Skeletal muscle satellite cell (primary cell): Measurements from ENCODE around the gene EFNA5.
A peak's percentile ranks its signal among the peaks of the same experiment; 100 is the strongest.

ENCODE experiments used
- H3K27me3 ChIP-seq: 2 replicates; pipeline ENCODE4 v1.7.0; 2013; ENCODE audit warnings: low read length; ENCODE audit not compliant: control insufficient read depth, insufficient read depth
- H3K36me3 ChIP-seq: 2 replicates; pipeline ENCODE4 v1.7.0; 2013; ENCODE audit warnings: mild to moderate bottlenecking, control low read depth, low read length; ENCODE audit not compliant: insufficient read depth
- H3K4me1 ChIP-seq: 2 replicates; pipeline ENCODE4 v1.7.0; 2013; ENCODE audit warnings: low read length; ENCODE audit not compliant: control insufficient read depth, insufficient read depth
- H3K4me2 ChIP-seq: 2 replicates; pipeline ENCODE4 v1.7.0; 2013; ENCODE audit warnings: mild to moderate bottlenecking, low read length
- H3K4me3 ChIP-seq: 2 replicates; pipeline ENCODE4 v1.7.0; 2013; ENCODE audit warnings: low read length
- H3K9ac ChIP-seq: 2 replicates; pipeline ENCODE4 v1.7.0; 2013; ENCODE audit warnings: mild to moderate bottlenecking, low read depth, low read length, moderate library complexity
- H3K9me3 ChIP-seq: replicated peaks from 2 replicates; pipeline ENCODE4 v1.7.0; 2013; ENCODE audit warnings: mild to moderate bottlenecking, control low read depth, low read length

Gene EFNA5

DNA sequence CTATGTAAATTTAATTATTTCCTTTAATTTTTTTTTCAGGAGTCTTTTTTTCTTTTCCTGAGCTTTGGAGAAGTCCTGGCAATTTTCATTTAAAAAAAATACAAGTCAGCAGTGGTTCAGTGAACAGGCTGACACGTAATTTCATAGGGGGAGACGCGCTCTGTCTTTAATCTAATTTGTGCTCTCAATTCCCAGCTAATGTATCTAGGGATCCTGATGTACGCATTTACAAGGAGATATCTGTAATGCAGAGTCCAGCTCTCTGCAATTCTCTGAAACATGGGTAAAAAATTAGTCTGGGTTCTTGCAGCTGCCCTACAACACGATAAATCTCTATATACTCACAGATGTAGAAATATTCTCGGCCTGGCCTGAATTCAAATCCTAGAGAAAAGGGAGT is 243.9 kb downstream of the EFNA5 start:
- no peak overlapping the region for H3K4me2 ChIP-seq

DNA sequence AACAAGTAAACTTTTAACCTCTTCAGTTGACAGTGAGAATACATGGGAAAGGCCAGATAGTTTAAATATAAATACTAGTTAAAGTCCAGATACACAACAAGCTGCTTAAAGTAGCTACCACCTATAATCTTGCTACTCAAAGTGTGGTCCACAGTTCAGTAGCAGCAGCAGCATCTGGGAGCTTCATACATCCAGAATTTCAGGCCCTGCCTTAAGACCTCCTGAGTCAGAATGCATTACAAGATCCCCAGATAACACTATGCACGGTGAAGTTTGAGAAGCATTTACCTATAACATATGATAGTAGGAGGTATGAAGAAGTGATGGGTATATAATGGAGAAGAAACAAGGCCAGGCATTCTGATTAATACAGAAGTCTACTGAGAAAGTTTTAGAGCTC is 244.5 kb downstream of the EFNA5 start:
- peak overlapping the region; percentile 50 for H3K4me2 ChIP-seq
- H3K4me1 ChIP-seq: peaks cover 51% of the 10 kb centered on the region
- no peaks in the 10 kb centered on the region for H3K36me3 ChIP-seq
- H3K9ac ChIP-seq: peak overlapping the region; percentile 48
- no peaks in the 10 kb centered on the region for H3K27me3 ChIP-seq
- no peak overlapping the region for H3K4me3 ChIP-seq
- H3K9me3 ChIP-seq: no peaks in the 10 kb centered on the region

More for the DNA sequence above, 243.9 kb downstream of the EFNA5 start:
- Histone ChIP-seq H3K9ac (no peak overlapping the region), H3K4me1 (peaks cover 56% of the 10 kb centered on the region), H3K27me3 (no peaks in the 10 kb centered on the region), H3K36me3 (no peaks in the 10 kb centered on the region), H3K9me3 (no peaks in the 10 kb centered on the region), H3K4me3 (no peak overlapping the region)

DNA sequence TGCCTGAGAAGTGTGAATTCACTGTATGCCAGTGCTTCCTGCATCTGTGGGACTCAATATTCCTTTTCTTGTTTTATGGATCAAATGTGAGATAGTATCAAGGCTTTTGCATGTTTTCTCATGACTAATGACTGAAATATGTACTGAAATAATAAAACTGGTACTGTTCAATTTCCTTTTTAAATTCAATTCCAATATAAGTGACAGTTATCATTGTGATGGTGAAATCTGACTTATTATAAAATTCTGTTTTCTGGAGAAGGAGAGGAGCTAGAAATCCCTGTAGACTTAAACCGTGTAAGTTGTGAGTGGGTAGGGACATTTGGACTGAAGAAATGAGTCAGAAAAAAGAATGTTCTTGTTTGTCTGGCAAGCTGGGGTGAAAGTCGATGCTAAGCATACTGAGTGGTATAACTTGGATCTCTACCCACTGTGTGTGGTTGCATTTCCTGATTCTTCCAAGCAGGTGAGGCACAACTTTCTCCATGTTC is 245.2 kb downstream of the EFNA5 start:
- Histone ChIP-seq H3K4me1 (peaks cover 51% of the 10 kb centered on the region), H3K4me3 (no peak overlapping the region), H3K4me2 (peak overlapping the region; percentile 50), H3K27me3 (no peaks in the 10 kb centered on the region), H3K9ac (peak overlapping the region; percentile 73), H3K9me3 (no peaks in the 10 kb centered on the region), H3K36me3 (no peaks in the 10 kb centered on the region)

DNA sequence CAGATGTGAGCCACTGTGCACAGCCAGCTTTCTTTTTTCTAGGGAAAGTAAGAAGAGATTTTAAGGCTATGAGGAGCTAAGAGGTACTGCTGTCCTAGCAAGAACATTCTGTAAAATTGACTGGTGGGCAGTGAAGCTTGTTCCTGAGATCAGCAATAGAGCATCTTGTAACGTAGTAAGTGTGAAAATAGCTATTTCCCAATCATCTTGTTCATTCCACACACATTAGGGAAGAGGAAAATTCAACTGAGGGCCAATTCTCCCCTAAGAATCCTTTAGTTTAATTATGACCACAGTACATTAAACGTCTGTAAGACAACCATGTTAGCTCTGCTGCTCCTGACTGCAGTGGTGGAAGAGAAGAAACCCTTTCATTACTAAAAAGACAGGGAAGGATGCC is 246.2 kb downstream of the EFNA5 start:
- no peak overlapping the region for H3K4me3 ChIP-seq
- H3K27me3 ChIP-seq: no peaks in the 10 kb centered on the region
- H3K9me3 ChIP-seq: no peaks in the 10 kb centered on the region
- peak overlapping the region; percentile 50 for H3K4me2 ChIP-seq
- H3K36me3 ChIP-seq: no peaks in the 10 kb centered on the region
- peak overlapping the region; percentile 73 for H3K9ac ChIP-seq
- peaks cover 43% of the 10 kb centered on the region for H3K4me1 ChIP-seq

DNA sequence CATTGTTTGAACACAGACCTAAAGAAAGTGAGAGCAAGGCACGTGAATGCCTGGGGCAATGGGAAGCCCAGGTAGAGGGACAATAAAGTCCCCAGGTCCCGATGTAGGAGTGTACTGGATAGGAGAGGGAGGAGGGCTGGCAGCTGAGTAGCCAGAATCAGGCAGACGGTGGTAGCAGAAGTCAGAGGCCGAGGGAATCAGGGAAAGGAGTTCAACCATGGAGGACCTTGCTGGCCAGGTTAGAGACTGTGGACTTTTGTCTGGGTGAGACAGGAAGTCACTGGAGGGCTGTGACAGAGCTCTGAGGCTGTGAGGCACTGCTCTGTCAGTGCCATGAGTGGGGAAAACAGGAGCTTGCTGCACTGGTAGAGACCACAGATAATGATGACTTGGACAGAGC is 248.2 kb downstream of the EFNA5 start:
- H3K27me3 ChIP-seq: no peaks in the 10 kb centered on the region
- H3K9me3 ChIP-seq: no peaks in the 10 kb centered on the region
- H3K9ac ChIP-seq: no peak overlapping the region
- H3K36me3 ChIP-seq: no peaks in the 10 kb centered on the region
- H3K4me2 ChIP-seq: no peak overlapping the region
- no peak overlapping the region for H3K4me3 ChIP-seq
- peaks cover 33% of the 10 kb centered on the region for H3K4me1 ChIP-seq

DNA sequence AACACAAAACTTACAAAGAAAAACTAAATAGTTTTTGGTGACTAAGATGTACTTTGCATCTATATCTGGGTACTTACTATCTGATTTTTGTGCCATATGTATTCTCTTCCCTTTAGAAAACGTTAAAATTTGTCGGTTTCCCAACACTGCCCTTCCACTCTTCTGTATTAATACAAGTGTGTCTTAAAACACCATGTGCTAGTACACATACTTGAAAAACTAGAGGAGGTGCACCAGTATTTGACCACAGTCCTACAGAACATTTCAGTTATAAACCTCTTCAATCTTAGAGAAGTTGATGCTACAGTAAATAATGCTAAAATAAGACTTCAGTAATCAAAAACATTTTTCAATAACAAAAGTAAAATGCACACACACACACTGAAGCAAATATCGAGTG is 251.2 kb downstream of the EFNA5 start:
- Histone ChIP-seq H3K4me2 (no peak overlapping the region), H3K9me3 (no peaks in the 10 kb centered on the region), H3K4me3 (no peak overlapping the region), H3K9ac (no peak overlapping the region), H3K27me3 (no peaks in the 10 kb centered on the region), H3K4me1 (peaks cover 32% of the 10 kb centered on the region), H3K36me3 (no peaks in the 10 kb centered on the region)

DNA sequence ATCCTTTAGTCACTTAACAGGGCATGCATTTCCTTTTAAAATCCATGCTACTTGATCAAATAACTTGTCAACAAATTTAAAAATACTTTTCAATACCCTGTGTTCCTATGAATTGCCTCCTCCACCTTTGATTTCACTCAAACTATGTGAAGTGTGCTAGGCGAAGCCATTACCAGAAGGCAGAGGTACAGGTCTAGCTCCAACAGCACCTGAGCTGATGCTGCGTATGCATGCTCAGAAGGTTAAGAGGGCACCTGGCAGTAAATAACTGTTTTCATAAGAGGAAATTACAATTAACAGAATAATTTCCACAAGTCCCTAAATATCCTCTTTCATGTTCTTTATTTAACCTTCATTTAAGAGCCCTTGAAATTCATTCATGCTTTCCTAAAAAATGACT is 251.8 kb downstream of the EFNA5 start:
- no peak overlapping the region for H3K4me2 ChIP-seq
- peaks cover 26% of the 10 kb centered on the region for H3K4me1 ChIP-seq
- H3K27me3 ChIP-seq: no peaks in the 10 kb centered on the region
- no peak overlapping the region for H3K9ac ChIP-seq
- H3K4me3 ChIP-seq: no peak overlapping the region
- H3K36me3 ChIP-seq: no peaks in the 10 kb centered on the region
- H3K9me3 ChIP-seq: no peaks in the 10 kb centered on the region

DNA sequence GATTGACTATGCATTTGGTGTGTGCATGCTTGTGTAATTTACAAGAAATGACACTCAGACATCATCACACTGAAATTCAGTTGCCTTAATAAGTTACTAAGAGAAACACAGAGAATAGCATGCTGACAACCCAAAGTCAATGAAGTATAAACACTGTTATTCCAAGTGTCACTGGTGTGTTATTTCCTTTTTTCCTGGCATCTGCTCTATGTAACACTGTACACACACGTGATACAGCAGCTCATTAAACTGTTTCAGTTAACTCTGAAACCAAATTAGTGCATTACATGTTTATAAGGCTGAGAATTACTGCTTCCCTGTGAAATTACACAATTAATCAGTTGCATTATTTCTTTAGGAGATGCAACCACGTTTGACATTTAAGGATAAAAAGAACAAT is 252.7 kb downstream of the EFNA5 start:
- Histone ChIP-seq H3K4me1 (peaks cover 19% of the 10 kb centered on the region), H3K9ac (no peak overlapping the region), H3K36me3 (no peaks in the 10 kb centered on the region), H3K27me3 (no peaks in the 10 kb centered on the region), H3K9me3 (no peaks in the 10 kb centered on the region), H3K4me2 (no peak overlapping the region), H3K4me3 (no peak overlapping the region)

DNA sequence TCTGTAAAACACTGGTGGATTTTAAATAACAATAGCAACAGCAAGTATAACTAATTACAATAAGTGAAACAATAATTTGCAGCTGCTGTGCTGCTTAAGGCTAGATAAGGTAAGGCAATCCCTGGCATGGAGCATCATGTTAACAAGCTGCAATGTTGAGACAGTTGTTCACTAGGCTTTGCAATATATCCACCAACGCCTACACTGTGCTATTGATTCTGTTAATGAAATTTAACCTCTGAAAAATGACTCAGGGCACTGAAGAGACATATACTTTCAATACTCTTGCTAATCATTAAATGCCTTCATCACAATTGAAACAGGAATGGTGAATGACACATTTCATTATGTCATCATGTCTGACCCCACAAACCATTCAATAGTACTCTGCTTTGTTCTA is 255.0 kb downstream of the EFNA5 start:
- H3K4me3 ChIP-seq: no peak overlapping the region
- H3K4me2 ChIP-seq: no peak overlapping the region
- no peaks in the 10 kb centered on the region for H3K27me3 ChIP-seq
- no peak overlapping the region for H3K9ac ChIP-seq
- no peaks in the 10 kb centered on the region for H3K36me3 ChIP-seq
- H3K4me1 ChIP-seq: peaks cover 19% of the 10 kb centered on the region
- no peaks in the 10 kb centered on the region for H3K9me3 ChIP-seq

DNA sequence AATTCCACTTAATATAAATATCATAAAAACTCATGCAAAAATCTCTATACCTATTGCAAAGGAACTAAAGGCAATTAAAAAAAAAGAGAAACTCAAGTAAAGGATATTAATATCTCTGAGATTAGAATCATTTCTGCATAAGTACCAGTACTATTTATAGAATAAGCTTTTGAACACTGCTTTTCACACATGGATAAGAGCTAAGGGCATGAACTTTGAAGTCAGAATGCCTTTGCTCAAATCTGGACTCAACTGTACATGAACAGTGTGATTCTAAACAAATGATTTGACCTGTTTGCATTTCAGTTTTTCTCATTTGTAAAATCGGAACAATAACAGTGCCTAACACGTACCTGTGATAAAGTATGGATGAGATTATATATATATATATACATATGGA is 255.9 kb downstream of the EFNA5 start:
- H3K4me2 ChIP-seq: no peak overlapping the region
- no peak overlapping the region for H3K4me3 ChIP-seq
- no peak overlapping the region for H3K9ac ChIP-seq
- no peaks in the 10 kb centered on the region for H3K27me3 ChIP-seq
- H3K9me3 ChIP-seq: no peaks in the 10 kb centered on the region
- no peaks in the 10 kb centered on the region for H3K36me3 ChIP-seq
- H3K4me1 ChIP-seq: peaks cover 19% of the 10 kb centered on the region

DNA sequence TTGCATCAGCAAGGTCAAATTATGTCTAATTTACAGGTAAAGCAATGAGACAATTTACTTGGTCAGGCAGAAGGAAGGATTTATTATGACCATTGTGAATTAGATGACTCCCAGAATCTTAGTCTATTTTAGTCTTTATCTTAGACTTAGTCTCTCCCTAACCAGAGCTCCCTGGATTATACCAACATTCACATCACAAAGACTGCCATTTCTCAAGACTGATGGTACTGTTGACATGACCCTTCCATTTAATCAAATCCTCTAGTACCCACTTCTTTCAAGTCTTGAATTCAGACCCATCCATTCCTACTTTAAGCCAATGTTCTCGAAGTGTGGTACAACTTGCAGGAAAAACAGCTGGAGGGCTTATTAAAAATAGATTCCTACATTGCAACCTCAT is 257.0 kb downstream of the EFNA5 start:
- no peaks in the 10 kb centered on the region for H3K9me3 ChIP-seq
- H3K27me3 ChIP-seq: no peaks in the 10 kb centered on the region
- H3K4me2 ChIP-seq: no peak overlapping the region

DNA sequence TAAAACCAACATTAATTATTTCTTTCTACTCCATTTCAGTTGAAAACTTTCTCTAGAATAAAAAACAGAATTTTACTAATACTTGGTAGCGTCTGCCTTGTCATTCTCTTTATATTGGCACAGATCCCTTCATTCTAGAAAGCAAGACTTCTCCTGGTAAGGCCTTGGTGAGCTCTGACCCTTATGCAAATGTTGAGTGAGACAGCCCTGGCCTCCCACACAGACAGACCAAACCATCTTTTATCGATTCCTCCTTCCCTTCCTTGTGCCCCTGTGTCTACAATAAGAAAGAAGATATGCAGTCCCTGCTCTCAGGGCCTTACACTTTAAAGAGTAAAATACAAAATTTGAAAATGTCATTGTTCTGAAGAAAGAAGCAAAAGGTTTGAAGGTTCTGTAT is 262.2 kb downstream of the EFNA5 start:
- H3K4me2 ChIP-seq: no peak overlapping the region

More for the DNA sequence above, 257.0 kb downstream of the EFNA5 start:
- Histone ChIP-seq H3K4me3 (no peak overlapping the region), H3K4me1 (peaks cover 25% of the 10 kb centered on the region), H3K36me3 (no peaks in the 10 kb centered on the region), H3K9ac (no peak overlapping the region)

More for the DNA sequence above, 262.2 kb downstream of the EFNA5 start:
- no peaks in the 10 kb centered on the region for H3K36me3 ChIP-seq
- no peak overlapping the region for H3K9ac ChIP-seq
- no peaks in the 10 kb centered on the region for H3K9me3 ChIP-seq
- H3K4me3 ChIP-seq: no peak overlapping the region
- peaks cover 16% of the 10 kb centered on the region for H3K4me1 ChIP-seq
- no peaks in the 10 kb centered on the region for H3K27me3 ChIP-seq
